Activated naive CD4-positive, alpha-beta T cell treated with anti-CD3 and anti-CD28 coated beads, Interleukin-2, amount 50 U/mL, for 72 hours (primary cell): ENCODE results near the gene CC2D2A. TPM values are rescaled to one million over a fixed set of nuclear protein-coding genes. Genes with fewer than 3 reads are reported as not detected.
"Not testable (repeated sequence)": the region's sequence is repeated elsewhere in the genome, so short reads cannot be mapped to it uniquely, and the experiment has no call there.

ENCODE experiments used
- ATAC-seq, 2 donors: fragments of 150-1000 bp; cut with Tn5 transposase; 2 replicates each; pipeline ENCODE4 v1.10.0; 2021; ENCODE audit warnings: mild to moderate bottlenecking in 2 of 2, moderate library complexity in 2 of 2
- DNase-seq, 2 donors: peaks; one replicate each; pipeline ENCODE4 v3.0.0; 2021 to 2022; ENCODE audit warnings: low spot score in 2 of 2
- H3K27ac Mint-ChIP-seq, 2 donors: one replicate each; pipeline ENCODE4 v1.8.0; 2022; ENCODE audit warnings: mild to moderate bottlenecking in 2 of 2, mixed read lengths in 2 of 2
- H3K36me3 Mint-ChIP-seq, 2 donors: one replicate each; pipeline ENCODE4 v1.8.0; 2022; ENCODE audit warnings: mixed read lengths in 2 of 2
- H3K9me3 Mint-ChIP-seq, 2 donors: one replicate each; pipeline ENCODE4 v1.8.0; 2022; ENCODE audit warnings: mixed read lengths in 2 of 2
- total RNA-seq, 2 donors: library from RNA; stranded (reverse); gene quantifications; one replicate each; pipeline ENCODE4 v1.2.3, GENCODE V29; 2022

Gene CC2D2A
- total RNA-seq, 2 donors from 2014 or later: not detected

DNA sequence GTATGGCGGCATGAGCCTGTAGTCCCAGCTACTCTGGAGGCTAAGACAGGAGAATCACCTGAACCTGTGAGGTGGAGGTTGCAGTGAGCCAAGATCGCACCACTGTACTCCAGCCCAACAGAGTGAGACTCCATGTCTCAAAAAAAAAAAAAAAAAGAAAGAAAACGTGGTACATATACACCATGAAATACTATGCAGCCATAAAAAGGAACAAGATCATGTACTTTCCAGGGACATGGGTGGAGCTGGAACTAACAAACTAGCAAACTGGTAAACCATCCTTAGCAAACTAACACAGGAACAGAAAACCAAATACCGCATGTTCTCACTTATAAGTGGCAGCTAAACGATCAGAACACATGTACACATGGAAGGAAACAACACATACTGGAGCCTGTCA is 147.7 kb downstream of the CC2D2A start:
- peaks cover 28 to 73% of the 10 kb centered on the region in 2 donors for H3K36me3 Mint-ChIP-seq
- not testable (repeated sequence) for ATAC-seq, H3K27ac Mint-ChIP-seq, DNase-seq
- peaks cover 5 to 19% of the 10 kb centered on the region in 2 donors for H3K9me3 Mint-ChIP-seq

DNA sequence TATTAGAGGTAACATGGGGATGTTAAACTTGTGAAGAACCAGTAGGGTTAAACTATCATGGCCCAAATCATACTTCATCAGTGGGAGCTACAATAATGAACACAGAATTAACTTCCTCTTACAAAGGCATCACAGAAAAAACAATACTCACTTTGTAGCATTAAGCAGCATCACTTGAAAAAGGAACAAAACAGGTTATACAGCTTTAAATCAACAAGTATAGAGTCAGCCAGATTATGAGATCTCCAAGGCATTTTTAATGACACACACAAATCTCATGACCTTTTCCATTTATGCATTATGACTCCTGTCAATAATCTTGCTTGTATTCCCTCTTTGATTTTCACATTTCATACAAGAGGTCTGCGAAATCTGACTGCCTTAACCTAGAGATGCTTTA is 167.1 kb downstream of the CC2D2A start:
- ATAC-seq: no peak
- Mint-ChIP-seq H3K27ac (no peak overlapping the region), H3K9me3 (peaks cover 0 to 4% of the 10 kb centered on the region in 2 donors), H3K36me3 (peaks cover 7 to 31% of the 10 kb centered on the region in 2 donors)
- no peak for DNase-seq

DNA sequence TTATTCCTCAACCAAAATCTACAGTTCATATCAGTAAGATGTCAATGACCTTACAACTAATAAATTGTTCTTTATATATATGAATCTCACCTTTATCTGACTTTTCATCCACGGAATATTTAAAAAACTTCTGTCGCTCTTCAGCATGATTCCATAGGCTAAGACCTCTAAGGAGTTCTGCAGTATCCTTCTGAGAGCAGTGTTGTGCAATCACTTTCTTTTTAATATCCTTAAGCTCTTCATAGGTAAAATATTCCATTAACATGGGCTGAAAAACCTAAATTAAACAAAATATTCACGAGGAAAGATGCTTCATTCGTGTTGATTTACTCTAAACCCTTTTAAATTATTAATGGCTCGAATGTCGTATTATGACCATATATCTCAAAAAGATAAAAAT is 168.7 kb downstream of the CC2D2A start:
- DNase-seq: no peak
- peaks cover 0 to 16% of the 10 kb centered on the region in 2 donors for H3K36me3 Mint-ChIP-seq
- no peak for ATAC-seq
- H3K9me3 Mint-ChIP-seq: no peaks in the 10 kb centered on the region
- no peak overlapping the region for H3K27ac Mint-ChIP-seq

DNA sequence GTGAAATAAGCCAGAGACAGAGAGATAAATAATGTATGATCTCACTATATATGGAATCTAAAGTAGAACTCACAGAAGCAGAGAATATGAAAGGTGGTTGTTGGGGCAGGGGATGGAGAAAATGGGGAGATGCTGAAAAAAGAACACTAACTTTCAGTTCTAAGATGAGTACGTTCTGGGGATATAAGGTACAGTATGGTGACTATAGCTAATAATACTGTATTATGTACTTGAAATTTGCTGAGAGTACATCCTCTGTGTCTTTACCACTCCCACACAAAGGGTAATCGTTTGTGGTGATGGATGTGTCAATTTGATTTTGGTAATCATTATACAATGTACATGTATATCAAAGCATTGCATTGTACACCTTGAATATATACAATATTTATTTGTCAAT is 178.9 kb downstream of the CC2D2A start:
- no peaks in the 10 kb centered on the region for H3K9me3 Mint-ChIP-seq
- DNase-seq: no peak
- peaks cover 0 to 3% of the 10 kb centered on the region in 2 donors for H3K36me3 Mint-ChIP-seq
- no peak for ATAC-seq
- H3K27ac Mint-ChIP-seq: no peak overlapping the region

DNA sequence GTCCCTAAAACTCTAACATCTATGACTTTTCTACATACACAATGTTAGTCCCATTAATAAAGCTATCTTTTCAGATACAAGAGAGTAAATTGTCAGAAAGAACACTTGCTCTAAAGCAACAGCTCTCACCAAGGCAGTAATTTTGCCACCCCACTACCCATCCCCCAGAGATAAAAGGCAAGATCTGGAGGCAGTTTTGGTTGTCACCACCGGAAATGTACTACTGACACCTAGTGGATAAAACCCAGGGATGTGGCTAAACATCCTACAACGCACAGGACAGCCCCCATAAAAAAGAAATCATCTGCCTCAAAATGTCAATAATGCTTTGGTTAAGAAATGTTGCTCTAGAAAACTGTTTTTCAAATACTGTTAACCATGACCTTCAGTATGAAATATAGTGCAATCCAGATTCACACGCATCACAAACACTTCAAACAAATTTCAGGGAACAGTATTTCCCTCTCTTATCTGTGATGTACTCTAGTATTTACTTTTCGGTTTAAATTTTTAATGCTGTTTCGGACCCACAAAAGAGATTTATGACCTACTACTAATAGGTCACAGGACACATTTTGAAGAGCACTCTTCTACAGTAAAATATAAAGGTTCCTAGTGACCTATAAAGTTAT is 180.3 kb downstream of the CC2D2A start:
- no peak overlapping the region for H3K27ac Mint-ChIP-seq
- peak in 1 of 2 donors; percentile 59 for DNase-seq

More for the DNA sequence above, 180.3 kb downstream of the CC2D2A start:
- H3K36me3 Mint-ChIP-seq: peaks cover 5 to 13% of the 10 kb centered on the region in 2 donors
- no peaks in the 10 kb centered on the region for H3K9me3 Mint-ChIP-seq
- ATAC-seq: peak; percentile 59 to 67

Other genes starting within 250 kb of the CC2D2A start
- gene C1QTNF7, start 41.8 kb upstream of the CC2D2A start, total RNA-seq: not detected
- 10 to 100 TPM; 30.4 to 36.0 TPM for gene FBXL5, start 185.5 kb downstream of the CC2D2A start, total RNA-seq
- gene FAM200B, start 211.9 kb downstream of the CC2D2A start, total RNA-seq: 10 to 100 TPM in 1 of 2 donors, 1 to 10 TPM in 1; 7.7 to 10.6 TPM
- gene BST1, start 233.2 kb downstream of the CC2D2A start, total RNA-seq: under 1 TPM; 0.39 to 0.82 TPM